HPDE6-E6E7 (cell line): Measurements from ENCODE around the gene CLRN1.
A peak's percentile ranks its signal among the peaks of the same experiment; 100 is the strongest.
"Not testable (repeated sequence)": the region's sequence is repeated elsewhere in the genome, so short reads cannot be mapped to it uniquely, and the experiment has no call there.

Experiments used
- DNase-seq: peaks from one replicate; pipeline ENCODE4 v3.0.0; 2011; ENCODE audit warnings: missing footprints; ENCODE audit errors: extremely low spot score

Gene CLRN1

GRCh38 chr3:150972366-150973071 is at the start of gene CLRN1:
CLRN1 (minus strand) TSS chr3:150972727; CDS start chr3:150972708, 19 bp downstream.
- no peak for DNase-seq

- no peak for DNase-seq
These were observed 43.9 kb upstream of the CLRN1 start for GRCh38 chr3:151016478-151016795.

- DNase-seq, result no peak
These were observed 43.4 kb upstream of the CLRN1 start for GRCh38 chr3:151015767-151016477.

- DNase-seq, result no peak
These were observed 42.7 kb upstream of the CLRN1 start for GRCh38 chr3:151015181-151015580.

- DNase-seq, result no peak
These were observed 42.0 kb upstream of the CLRN1 start for GRCh38 chr3:151014501-151015018.

GRCh38 chr3:151012753-151013152 is 40.2 kb upstream of the CLRN1 start:
- no peak for DNase-seq

GRCh38 chr3:151011427-151011826 is 38.9 kb upstream of the CLRN1 start:
- no peak for DNase-seq

- DNase-seq, result no peak
These were observed 37.5 kb upstream of the CLRN1 start for GRCh38 chr3:151009981-151010380.

GRCh38 chr3:151009430-151009829 is 36.9 kb upstream of the CLRN1 start:
- no peak for DNase-seq

GRCh38 chr3:151008699-151009098 is 36.2 kb upstream of the CLRN1 start:
- peak; percentile 17 for DNase-seq

- no peak for DNase-seq
These were observed 31.2 kb upstream of the CLRN1 start for GRCh38 chr3:151003768-151004134.

- no peak for DNase-seq
These were observed 30.7 kb upstream of the CLRN1 start for GRCh38 chr3:151003029-151003767.

GRCh38 chr3:151002003-151002981 is 29.8 kb upstream of the CLRN1 start:
- no peak for DNase-seq

GRCh38 chr3:150998996-150999395 is 26.5 kb upstream of the CLRN1 start:
- DNase-seq, result no peak

- no peak for DNase-seq
These were observed 24.2 kb upstream of the CLRN1 start for GRCh38 chr3:150996731-150997130.

- DNase-seq, result no peak
These were observed 23.0 kb upstream of the CLRN1 start for GRCh38 chr3:150995510-150995909.

GRCh38 chr3:150989208-150989607 is 16.7 kb upstream of the CLRN1 start:
- no peak for DNase-seq

GRCh38 chr3:150988395-150988794 is 15.9 kb upstream of the CLRN1 start:
- not testable (repeated sequence) for DNase-seq

- no peak for DNase-seq
These were observed 13.2 kb upstream of the CLRN1 start for GRCh38 chr3:150985711-150986110.

- DNase-seq, result no peak
These were observed 11.5 kb upstream of the CLRN1 start for GRCh38 chr3:150984066-150984465.

GRCh38 chr3:150978566-150979148 is 6.1 kb upstream of the CLRN1 start:
- DNase-seq, result no peak
